Parathyroid adenoma (tissue), 2 donors: ENCODE measurements around the gene SERINC5.

Source experiments
- H2AFZ ChIP-seq: fragments of 300-600 bp; sonication (generic); one replicate; pipeline ENCODE4 v1.7.0; 2017; ENCODE audit warnings: antibody characterized with exemption, mild to moderate bottlenecking
- H3K27ac ChIP-seq: fragments of 300-600 bp; sonication (generic); one replicate; pipeline ENCODE4 v1.7.0; 2017
- H3K27me3 ChIP-seq: fragments of 300-600 bp; sonication (generic); one replicate; pipeline ENCODE4 v1.7.0; 2017; ENCODE audit warnings: low read length; ENCODE audit not compliant: control insufficient read depth, insufficient read depth
- H3K36me3 ChIP-seq: fragments of 300-600 bp; sonication (generic); one replicate; pipeline ENCODE4 v1.7.0; 2017; ENCODE audit warnings: low read length; ENCODE audit not compliant: control insufficient read depth, insufficient read depth
- H3K4me1 ChIP-seq: fragments of 300-600 bp; sonication (generic); one replicate; pipeline ENCODE4 v1.7.0; 2017; ENCODE audit warnings: control low read depth
- H3K4me2 ChIP-seq: fragments of 300-600 bp; sonication (generic); one replicate; pipeline ENCODE4 v1.7.0; 2017; ENCODE audit warnings: low read length
- H3K4me3 ChIP-seq: fragments of 300-600 bp; sonication (generic); one replicate; pipeline ENCODE4 v1.7.0; 2017; ENCODE audit warnings: low read depth, low read length
- H3K79me2 ChIP-seq: fragments of 300-600 bp; sonication (generic); one replicate; pipeline ENCODE4 v1.7.0; 2017; ENCODE audit warnings: control low read depth
- H3K9ac ChIP-seq: fragments of 300-600 bp; sonication (generic); one replicate; pipeline ENCODE4 v1.7.0; 2017; ENCODE audit warnings: mild to moderate bottlenecking
- H3K9me3 ChIP-seq: fragments of 300-600 bp; sonication (generic); one replicate; pipeline ENCODE4 v1.7.0; 2017; ENCODE audit warnings: low read length; ENCODE audit not compliant: control insufficient read depth
- CTCF ChIP-seq: fragments of 300-600 bp; sonication (generic); IDR thresholded peaks from one replicate; pipeline ENCODE4 v1.7.0; 2017; ENCODE audit warnings: antibody characterized with exemption, mild to moderate bottlenecking
- donor health status: primary hyperparathyroidism.

SERINC5 gene

GRCh38 chr5:80151890-80152289, 104.0 kb downstream of the SERINC5 start:
- no peak overlapping the region for H3K4me3 ChIP-seq
- H3K4me2 ChIP-seq = no peak overlapping the region
- no peak overlapping the region for H3K9ac ChIP-seq
- H3K27me3 ChIP-seq = no peaks in the 10 kb centered on the region
- H3K4me1 ChIP-seq = no peaks in the 10 kb centered on the region
- H3K27ac ChIP-seq = no peak overlapping the region
- no peak overlapping the region for H2AFZ ChIP-seq
- TF ChIP-seq CTCF = no peak
- no peaks in the 10 kb centered on the region for H3K79me2 ChIP-seq
- H3K36me3 ChIP-seq = no peaks in the 10 kb centered on the region
- no peaks in the 10 kb centered on the region for H3K9me3 ChIP-seq

- no peak for TF ChIP-seq CTCF
- Histone ChIP-seq H3K4me3 (no peak overlapping the region), H3K27ac (no peak overlapping the region), H3K9ac (no peak overlapping the region), H3K27me3 (no peaks in the 10 kb centered on the region), H3K4me1 (no peaks in the 10 kb centered on the region), H2AFZ (no peak overlapping the region), H3K79me2 (no peaks in the 10 kb centered on the region), H3K36me3 (no peaks in the 10 kb centered on the region), H3K4me2 (no peak overlapping the region), H3K9me3 (no peaks in the 10 kb centered on the region)
Measured at GRCh38 chr5:80150731-80151130, 105.1 kb downstream of the SERINC5 start.

DNA sequence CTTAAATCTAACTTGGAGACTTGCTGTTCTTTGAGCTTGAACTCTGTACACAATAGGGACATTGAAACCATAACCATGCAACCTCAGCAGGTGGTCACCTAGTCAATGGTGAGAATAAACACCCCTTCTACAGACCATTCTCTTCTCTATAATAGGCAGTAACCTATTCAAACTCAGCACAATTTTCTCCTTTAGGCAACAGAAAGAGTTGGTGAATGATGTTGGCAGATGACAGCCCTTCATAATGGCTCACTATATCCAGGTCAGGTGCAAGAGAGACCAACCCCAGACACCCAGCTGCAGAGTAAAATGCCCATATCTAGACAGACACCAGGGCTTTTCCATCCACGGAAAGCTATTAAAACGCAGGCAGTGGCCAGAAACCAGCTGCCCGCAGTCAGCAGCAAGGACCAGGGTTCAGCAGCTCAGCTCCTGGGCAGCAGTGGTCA, 106.7 kb downstream of the SERINC5 start:
- Histone ChIP-seq H3K4me1 (no peaks in the 10 kb centered on the region), H3K27me3 (no peaks in the 10 kb centered on the region), H3K9me3 (no peaks in the 10 kb centered on the region), H3K9ac (no peak overlapping the region), H3K27ac (no peak overlapping the region), H3K4me3 (no peak overlapping the region), H3K79me2 (no peaks in the 10 kb centered on the region), H3K36me3 (no peaks in the 10 kb centered on the region), H3K4me2 (no peak overlapping the region), H2AFZ (no peak overlapping the region)
- TF ChIP-seq CTCF = no peak

DNA sequence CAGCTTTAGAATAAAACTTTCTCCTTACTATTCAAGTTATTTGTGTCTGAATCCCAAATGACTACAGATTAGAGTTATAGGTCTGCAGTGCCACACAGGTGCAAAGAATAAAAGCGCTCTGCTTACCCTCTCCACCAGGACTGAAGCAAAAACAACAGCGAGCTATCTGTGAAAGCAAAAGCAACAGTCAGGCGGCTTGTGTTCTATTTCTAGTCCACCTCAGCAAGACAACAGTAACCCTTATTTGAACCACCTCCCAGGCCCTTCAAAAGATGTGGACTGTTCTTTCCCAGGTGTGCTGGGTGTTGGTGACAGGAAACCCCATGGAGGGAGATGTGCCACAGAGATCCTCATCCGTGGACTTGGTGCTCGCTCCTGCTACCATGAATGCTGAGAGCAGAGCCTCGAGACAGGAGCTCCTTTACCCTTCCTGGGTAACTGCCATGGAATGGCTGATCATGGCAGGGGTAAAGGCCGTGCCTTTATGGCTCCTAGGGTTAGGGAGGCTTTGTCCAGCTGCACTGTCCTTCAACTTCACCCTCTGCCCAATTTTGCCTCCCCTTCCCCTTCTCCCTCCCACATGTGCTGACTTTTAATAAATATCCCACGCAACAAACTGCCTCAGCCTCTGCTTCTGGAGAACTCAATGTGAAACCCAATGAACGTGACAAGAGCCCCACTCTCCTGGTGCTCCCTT, 108.6 kb downstream of the SERINC5 start:
- H3K4me1 ChIP-seq = no peaks in the 10 kb centered on the region
- H3K4me3 ChIP-seq = no peak overlapping the region
- H3K36me3 ChIP-seq = no peaks in the 10 kb centered on the region
- no peak for TF ChIP-seq CTCF
- no peak overlapping the region for H3K4me2 ChIP-seq
- no peaks in the 10 kb centered on the region for H3K79me2 ChIP-seq
- H3K27ac ChIP-seq = no peak overlapping the region
- H3K9me3 ChIP-seq = no peaks in the 10 kb centered on the region
- no peak overlapping the region for H3K9ac ChIP-seq
- H2AFZ ChIP-seq = no peak overlapping the region
- no peaks in the 10 kb centered on the region for H3K27me3 ChIP-seq

GRCh38 chr5:80146046-80146445, 109.8 kb downstream of the SERINC5 start:
- Histone ChIP-seq H3K4me1 (no peaks in the 10 kb centered on the region), H3K9ac (no peak overlapping the region), H3K4me2 (no peak overlapping the region), H2AFZ (no peak overlapping the region), H3K4me3 (no peak overlapping the region), H3K36me3 (no peaks in the 10 kb centered on the region), H3K9me3 (no peaks in the 10 kb centered on the region), H3K79me2 (no peaks in the 10 kb centered on the region), H3K27me3 (no peaks in the 10 kb centered on the region), H3K27ac (no peak overlapping the region)
- TF ChIP-seq CTCF = no peak
